Activated naive CD4-positive, alpha-beta T cell treated with anti-CD3 and anti-CD28 coated beads, Interleukin-2, amount 50 U/mL, for 16 hours (primary cell): ENCODE data around the gene GNA15.

Source experiments
- DNase-seq: peaks from one replicate; pipeline ENCODE4 v3.0.0-alpha.2; 2020

The GNA15 gene

GRCh38 chr19:3107658-3108057, 28.2 kb upstream of the GNA15 start:
- DNase-seq: no peak

- DNase-seq: peak; percentile 75
Measured at GRCh38 chr19:3108775-3109174, 27.1 kb upstream of the GNA15 start.

GRCh38 chr19:3109491-3109890, 26.3 kb upstream of the GNA15 start:
- no peak for DNase-seq

- no peak for DNase-seq
Measured at GRCh38 chr19:3110126-3110825, 25.6 kb upstream of the GNA15 start.

- DNase-seq: no peak
Measured at GRCh38 chr19:3111586-3112247, 24.1 kb upstream of the GNA15 start.

GRCh38 chr19:3112375-3113099, 23.3 kb upstream of the GNA15 start:
- DNase-seq: no peak

- no peak for DNase-seq
Measured at GRCh38 chr19:3113100-3114017, 22.5 kb upstream of the GNA15 start.

- DNase-seq: no peak
Measured at GRCh38 chr19:3114018-3114726, 21.7 kb upstream of the GNA15 start.

GRCh38 chr19:3114811-3115210, 21.0 kb upstream of the GNA15 start:
- DNase-seq: no peak

GRCh38 chr19:3115411-3115810, 20.4 kb upstream of the GNA15 start:
- no peak for DNase-seq

GRCh38 chr19:3115916-3116602, 19.8 kb upstream of the GNA15 start:
- DNase-seq: no peak

GRCh38 chr19:3116621-3117020, 19.2 kb upstream of the GNA15 start:
- DNase-seq: no peak

GRCh38 chr19:3117716-3118115, 18.1 kb upstream of the GNA15 start:
- DNase-seq: no peak

GRCh38 chr19:3118232-3119070, 17.4 kb upstream of the GNA15 start:
- DNase-seq: no peak

GRCh38 chr19:3119071-3119595, 16.7 kb upstream of the GNA15 start:
- no peak for DNase-seq

- DNase-seq: no peak
Measured at GRCh38 chr19:3119693-3120380, 16.0 kb upstream of the GNA15 start.

- DNase-seq: no peak
Measured at GRCh38 chr19:3120611-3121276, 15.1 kb upstream of the GNA15 start.

- DNase-seq: no peak
Measured at GRCh38 chr19:3121396-3121795, 14.4 kb upstream of the GNA15 start.

- DNase-seq: no peak
Measured at GRCh38 chr19:3121821-3122511, 13.9 kb upstream of the GNA15 start.
